HUES48 (cell line): Measurements from ENCODE around the gene OGDH.
"Not testable (repeated sequence)": the region's sequence is repeated elsewhere in the genome, so short reads cannot be mapped to it uniquely, and the experiment has no call there.

Source experiments
- H3K27ac ChIP-seq: one replicate; pipeline ENCODE4 v1.7.0; 2013; ENCODE audit warnings: low read depth, low read length, inconsistent platforms
- H3K27me3 ChIP-seq: 2 replicates; pipeline ENCODE4 v1.6.1; 2013; ENCODE audit warnings: mild to moderate bottlenecking, low read length; ENCODE audit not compliant: control insufficient read depth, insufficient read depth
- H3K36me3 ChIP-seq: 2 replicates; pipeline ENCODE4 v1.6.1; 2013; ENCODE audit warnings: low read length; ENCODE audit not compliant: control insufficient read depth, insufficient read depth
- H3K4me1 ChIP-seq: 2 replicates; pipeline ENCODE4 v1.6.1; 2013; ENCODE audit warnings: mild to moderate bottlenecking, low read length; ENCODE audit not compliant: control insufficient read depth, insufficient read depth
- H3K4me3 ChIP-seq: 2 replicates; pipeline ENCODE4 v1.5.1; 2013; ENCODE audit warnings: mild to moderate bottlenecking, low read depth, low read length
- H3K9ac ChIP-seq: 2 replicates; pipeline ENCODE4 v1.6.1; 2013; ENCODE audit warnings: mild to moderate bottlenecking, low read depth, low read length, moderate library complexity
- H3K9me3 ChIP-seq: 2 replicates; pipeline ENCODE4 v1.6.1; 2013; ENCODE audit warnings: low read length; ENCODE audit not compliant: control insufficient read depth, insufficient read depth

The OGDH gene

GRCh38 chr7:44711528-44711927 is 105.1 kb downstream of the OGDH start:
- Histone ChIP-seq H3K27ac (no peak overlapping the region), H3K9ac (no peak overlapping the region), H3K36me3 (peaks cover 30% of the 10 kb centered on the region), H3K27me3 (no peaks in the 10 kb centered on the region), H3K4me1 (no peaks in the 10 kb centered on the region; the same call in 1 of the 2 replicates), H3K9me3 (no peaks in the 10 kb centered on the region), H3K4me3 (no peak overlapping the region)

DNA sequence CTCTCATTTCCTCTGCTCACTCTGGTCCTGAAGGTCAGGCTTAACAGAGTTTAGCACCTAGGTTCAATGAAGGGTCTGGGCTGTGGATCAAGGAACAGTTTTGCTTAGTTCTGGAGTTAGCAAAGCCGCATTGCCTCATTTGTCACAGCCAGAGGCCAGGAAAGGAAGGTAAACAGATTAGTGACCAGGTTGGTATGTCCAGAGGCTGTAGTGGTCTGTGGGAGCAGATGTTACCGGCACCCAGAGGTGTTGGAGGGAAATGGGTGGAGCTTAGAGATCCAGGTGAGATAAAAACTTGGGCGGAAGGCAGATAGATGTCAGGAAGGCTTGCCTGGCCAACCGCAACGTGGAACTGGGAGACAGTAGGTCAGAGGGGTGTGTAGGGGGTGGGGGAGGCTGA is 105.6 kb downstream of the OGDH start:
- H3K9ac ChIP-seq, result no peak overlapping the region
- H3K27me3 ChIP-seq, result no peaks in the 10 kb centered on the region
- H3K4me3 ChIP-seq, result no peak overlapping the region
- H3K9me3 ChIP-seq, result no peaks in the 10 kb centered on the region
- no peak overlapping the region for H3K27ac ChIP-seq
- H3K36me3 ChIP-seq, result peaks cover 27% of the 10 kb centered on the region
- no peaks in the 10 kb centered on the region; the same call in 1 of the 2 replicates for H3K4me1 ChIP-seq

DNA sequence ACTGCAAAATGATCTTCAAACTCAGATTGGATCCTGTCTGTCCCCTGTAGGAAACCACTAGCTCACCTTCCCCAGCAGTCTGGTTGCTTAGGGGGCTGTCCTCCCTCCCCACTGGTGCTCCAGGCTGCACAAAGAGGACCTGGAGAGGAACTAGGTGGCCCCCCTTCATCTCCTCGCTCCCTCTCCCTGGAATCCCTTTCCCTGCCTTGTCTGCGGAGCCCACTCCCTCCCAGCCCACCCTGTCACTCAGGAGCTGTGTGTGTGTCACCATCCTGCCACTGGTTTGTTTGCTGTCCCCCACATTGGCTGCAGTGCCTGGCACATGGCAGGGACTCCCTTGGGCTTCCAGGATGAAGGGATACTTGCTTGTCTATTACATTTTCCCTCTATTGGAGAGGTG is 106.7 kb downstream of the OGDH start:
- Histone ChIP-seq H3K4me3 (no peak overlapping the region), H3K27ac (no peak overlapping the region), H3K9ac (no peak overlapping the region), H3K27me3 (no peaks in the 10 kb centered on the region), H3K36me3 (peaks cover 16% of the 10 kb centered on the region), H3K4me1 (no peaks in the 10 kb centered on the region; the same call in 1 of the 2 replicates), H3K9me3 (no peaks in the 10 kb centered on the region)

- peaks cover 10% of the 10 kb centered on the region for H3K36me3 ChIP-seq
These were observed 107.4 kb downstream of the OGDH start for GRCh38 chr7:44713680-44714335.

GRCh38 chr7:44716205-44716604 is 109.8 kb downstream of the OGDH start:
- no peaks in the 10 kb centered on the region for H3K27me3 ChIP-seq
- H3K36me3 ChIP-seq, result no peaks in the 10 kb centered on the region
- H3K9me3 ChIP-seq, result no peaks in the 10 kb centered on the region
- no peaks in the 10 kb centered on the region; the same call in 1 of the 2 replicates for H3K4me1 ChIP-seq
- H3K9ac ChIP-seq, result no peak overlapping the region
- H3K4me3 ChIP-seq, result no peak overlapping the region
- H3K27ac ChIP-seq, result no peak overlapping the region

More at GRCh38 chr7:44713680-44714335, 107.4 kb downstream of the OGDH start:
- H3K27ac ChIP-seq, result no peak overlapping the region
- H3K9me3 ChIP-seq, result no peaks in the 10 kb centered on the region
- no peaks in the 10 kb centered on the region; the same call in 1 of the 2 replicates for H3K4me1 ChIP-seq
- H3K4me3 ChIP-seq, result no peak overlapping the region
- H3K27me3 ChIP-seq, result no peaks in the 10 kb centered on the region
- H3K9ac ChIP-seq, result no peak overlapping the region

GRCh38 chr7:44720301-44720700 is 113.9 kb downstream of the OGDH start:
- Histone ChIP-seq H3K9ac (no peak overlapping the region), H3K9me3 (no peaks in the 10 kb centered on the region), H3K4me3 (no peak overlapping the region), H3K27ac (no peak overlapping the region), H3K4me1 (no peaks in the 10 kb centered on the region), H3K36me3 (no peaks in the 10 kb centered on the region), H3K27me3 (no peaks in the 10 kb centered on the region)

DNA sequence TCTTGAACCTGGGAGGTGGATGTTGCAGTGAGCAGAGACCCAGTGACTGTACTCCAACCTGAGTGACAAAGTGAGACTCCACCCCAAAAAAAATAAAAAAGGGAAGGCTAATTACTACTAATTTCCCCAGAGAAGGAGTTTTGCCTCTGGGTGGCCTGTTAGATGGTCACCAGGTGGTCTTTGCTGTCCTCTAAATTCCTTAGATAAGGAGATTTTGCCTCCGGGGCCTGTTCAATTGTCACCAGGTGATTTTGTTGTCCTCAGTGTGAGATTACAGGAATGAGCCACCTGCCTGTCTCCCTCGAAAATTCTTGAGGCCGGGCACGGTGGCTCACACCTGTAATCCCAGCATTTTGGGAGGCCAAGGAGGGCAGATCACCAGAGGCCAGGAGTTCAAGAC is 117.8 kb downstream of the OGDH start:
- no peak overlapping the region for H3K27ac ChIP-seq
- no peaks in the 10 kb centered on the region for H3K9me3 ChIP-seq
- H3K27me3 ChIP-seq, result no peaks in the 10 kb centered on the region
- no peaks in the 10 kb centered on the region for H3K4me1 ChIP-seq
- H3K36me3 ChIP-seq, result no peaks in the 10 kb centered on the region
- no peak overlapping the region for H3K4me3 ChIP-seq
- H3K9ac ChIP-seq, result no peak overlapping the region

GRCh38 chr7:44726250-44726649 is 119.8 kb downstream of the OGDH start:
- not testable (repeated sequence) for H3K27me3 ChIP-seq, H3K4me3 ChIP-seq, H3K9ac ChIP-seq, H3K36me3 ChIP-seq, H3K4me1 ChIP-seq, H3K9me3 ChIP-seq, H3K27ac ChIP-seq

- Histone ChIP-seq H3K9me3 (no peaks in the 10 kb centered on the region), H3K36me3 (no peaks in the 10 kb centered on the region), H3K27me3 (no peaks in the 10 kb centered on the region), H3K9ac (no peak overlapping the region), H3K27ac (no peak overlapping the region), H3K4me3 (no peak overlapping the region), H3K4me1 (no peaks in the 10 kb centered on the region)
These were observed 120.9 kb downstream of the OGDH start for GRCh38 chr7:44727158-44727936.

DNA sequence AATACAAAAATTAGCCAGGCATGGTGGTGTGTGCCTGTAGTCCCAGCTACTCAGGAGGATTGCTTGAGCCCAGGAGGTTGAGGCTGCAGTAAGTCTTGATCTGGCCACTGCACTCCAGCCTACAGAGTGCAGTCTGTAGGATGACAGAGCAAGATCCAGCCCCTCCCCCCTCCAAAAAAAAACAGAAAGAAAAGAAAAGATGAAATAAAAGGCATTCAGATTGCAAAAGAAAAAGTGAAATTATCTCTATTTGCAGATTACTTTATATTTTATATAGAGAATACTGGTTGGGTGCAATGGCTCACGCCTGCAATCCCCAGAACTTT is 121.5 kb downstream of the OGDH start:
- no peak overlapping the region for H3K9ac ChIP-seq
- H3K27me3 ChIP-seq, result no peaks in the 10 kb centered on the region
- H3K9me3 ChIP-seq, result no peaks in the 10 kb centered on the region
- no peaks in the 10 kb centered on the region for H3K4me1 ChIP-seq
- no peaks in the 10 kb centered on the region for H3K36me3 ChIP-seq
- H3K27ac ChIP-seq, result no peak overlapping the region
- H3K4me3 ChIP-seq, result no peak overlapping the region

GRCh38 chr7:44729949-44730590 is 123.6 kb downstream of the OGDH start:
- Histone ChIP-seq H3K27me3 (no peaks in the 10 kb centered on the region), H3K9me3 (no peaks in the 10 kb centered on the region), H3K9ac (no peak overlapping the region), H3K36me3 (no peaks in the 10 kb centered on the region), H3K27ac (no peak overlapping the region), H3K4me1 (no peaks in the 10 kb centered on the region), H3K4me3 (no peak overlapping the region)
